ENCODE results near the gene GARIN5A.

The GARIN5A gene

GRCh38 chr19:50435221-50435620 lies 41.4 kb downstream of the GARIN5A start:
- no peak for DNase-seq (ENCODE audit: low read depth in 2 of 3, low spot score in 2 of 3)

GRCh38 chr19:50434525-50434924 lies 42.1 kb downstream of the GARIN5A start:
- DNase-seq (ENCODE audit: low read depth in 2 of 3, low spot score in 2 of 3), result no peak

GRCh38 chr19:50433201-50434180 lies 43.2 kb downstream of the GARIN5A start:
- no peak for DNase-seq (ENCODE audit: low read depth in 2 of 3, low spot score in 2 of 3)

GRCh38 chr19:50432221-50433028 lies 44.2 kb downstream of the GARIN5A start, which contains the start of gene MYBPC2:
Gene MYBPC2 (plus strand): TSS chr19:50432892. CDS start chr19:50432954, 62 bp downstream.
- DNase-seq (ENCODE audit: low read depth in 2 of 3, low spot score in 2 of 3), result no peak

GRCh38 chr19:50431343-50432220 lies 45.1 kb downstream of the GARIN5A start:
- peak; percentile 62 to 91 (median 89) for DNase-seq (ENCODE audit: low read depth in 2 of 3, low spot score in 2 of 3)

- DNase-seq (ENCODE audit: low read depth in 2 of 3, low spot score in 2 of 3), result no peak
Observed at GRCh38 chr19:50430888-50431342, 45.7 kb downstream of the GARIN5A start.

- no peak for DNase-seq (ENCODE audit: low read depth in 2 of 3, low spot score in 2 of 3)
Observed at GRCh38 chr19:50428772-50429463, 47.7 kb downstream of the GARIN5A start.

GRCh38 chr19:50427997-50428425 lies 48.6 kb downstream of the GARIN5A start:
- DNase-seq (ENCODE audit: low read depth in 2 of 3, low spot score in 2 of 3), result no peak

- DNase-seq (ENCODE audit: low read depth in 2 of 3, low spot score in 2 of 3), result no peak
Observed at GRCh38 chr19:50427318-50427925, 49.2 kb downstream of the GARIN5A start.

GRCh38 chr19:50425581-50425980 lies 51.1 kb downstream of the GARIN5A start:
- DNase-seq (ENCODE audit: low read depth in 2 of 3, low spot score in 2 of 3), result no peak

GRCh38 chr19:50423279-50424113 lies 53.2 kb downstream of the GARIN5A start:
- DNase-seq (ENCODE audit: low read depth in 2 of 3, low spot score in 2 of 3), result no peak

- DNase-seq (ENCODE audit: low read depth in 2 of 3, low spot score in 2 of 3), result no peak
Observed at GRCh38 chr19:50422397-50423278, 54.0 kb downstream of the GARIN5A start.

- no peak for DNase-seq (ENCODE audit: low read depth in 2 of 3, low spot score in 2 of 3)
Observed at GRCh38 chr19:50420808-50421207, 55.8 kb downstream of the GARIN5A start.

- no peak for DNase-seq (ENCODE audit: low read depth in 2 of 3, low spot score in 2 of 3)
Observed at GRCh38 chr19:50420127-50420526, 56.5 kb downstream of the GARIN5A start.

- no peak for DNase-seq (ENCODE audit: low read depth in 2 of 3, low spot score in 2 of 3)
Observed at GRCh38 chr19:50419580-50420035, 57.0 kb downstream of the GARIN5A start.

GRCh38 chr19:50419022-50419579 lies 57.5 kb downstream of the GARIN5A start:
- no peak for DNase-seq (ENCODE audit: low read depth in 2 of 3, low spot score in 2 of 3)
